ENCODE results near the gene MYO16.

- no peak for TF ChIP-seq CTCF (IDR thresholded peaks at IDR 0.05; ENCODE audit: low read depth, low read length, poor library complexity, severe bottlenecking)
- TF ChIP-seq EZH2phosphoT487 (IDR thresholded peaks at IDR 0.05; ENCODE audit: borderline replicate concordance, low read length), result no peak
Observed at GRCh38 chr13:109224033-109224432, 594.6 kb downstream of the MYO16 start.
